GM10266 (cell line): ENCODE data around the gene ALDH1A2.

Source experiments
- DNase-seq: peaks from one replicate; pipeline ENCODE4 v3.0.0; 2012; ENCODE audit errors: extremely low spot score
- CTCF ChIP-seq: IDR thresholded peaks from 2 replicates; pipeline ENCODE4 v1.5.1; 2012; ENCODE audit warnings: mild to moderate bottlenecking, low read depth; ENCODE audit not compliant: control insufficient read depth, insufficient read depth; ENCODE audit errors: missing control alignments

ALDH1A2 gene

GRCh38 chr15:58062175-58062574 lies 3.3 kb downstream of the ALDH1A2 start:
- no peak for TF ChIP-seq CTCF
- DNase-seq, result no peak

GRCh38 chr15:58060575-58060974 lies 4.9 kb downstream of the ALDH1A2 start:
- no peak for DNase-seq
- TF ChIP-seq CTCF, result no peak

GRCh38 chr15:58058729-58059128 lies 6.8 kb downstream of the ALDH1A2 start:
- no peak for TF ChIP-seq CTCF

GRCh38 chr15:58058073-58058472 lies 7.4 kb downstream of the ALDH1A2 start:
- no peak for DNase-seq
- no peak for TF ChIP-seq CTCF

More at GRCh38 chr15:58058729-58059128, 6.8 kb downstream of the ALDH1A2 start:
- DNase-seq, result no peak

GRCh38 chr15:58057559-58057958 lies 8.0 kb downstream of the ALDH1A2 start:
- no peak for TF ChIP-seq CTCF
- no peak for DNase-seq

- TF ChIP-seq CTCF, result no peak
- no peak for DNase-seq
Measured at GRCh38 chr15:58056015-58056414, 9.5 kb downstream of the ALDH1A2 start.

DNA sequence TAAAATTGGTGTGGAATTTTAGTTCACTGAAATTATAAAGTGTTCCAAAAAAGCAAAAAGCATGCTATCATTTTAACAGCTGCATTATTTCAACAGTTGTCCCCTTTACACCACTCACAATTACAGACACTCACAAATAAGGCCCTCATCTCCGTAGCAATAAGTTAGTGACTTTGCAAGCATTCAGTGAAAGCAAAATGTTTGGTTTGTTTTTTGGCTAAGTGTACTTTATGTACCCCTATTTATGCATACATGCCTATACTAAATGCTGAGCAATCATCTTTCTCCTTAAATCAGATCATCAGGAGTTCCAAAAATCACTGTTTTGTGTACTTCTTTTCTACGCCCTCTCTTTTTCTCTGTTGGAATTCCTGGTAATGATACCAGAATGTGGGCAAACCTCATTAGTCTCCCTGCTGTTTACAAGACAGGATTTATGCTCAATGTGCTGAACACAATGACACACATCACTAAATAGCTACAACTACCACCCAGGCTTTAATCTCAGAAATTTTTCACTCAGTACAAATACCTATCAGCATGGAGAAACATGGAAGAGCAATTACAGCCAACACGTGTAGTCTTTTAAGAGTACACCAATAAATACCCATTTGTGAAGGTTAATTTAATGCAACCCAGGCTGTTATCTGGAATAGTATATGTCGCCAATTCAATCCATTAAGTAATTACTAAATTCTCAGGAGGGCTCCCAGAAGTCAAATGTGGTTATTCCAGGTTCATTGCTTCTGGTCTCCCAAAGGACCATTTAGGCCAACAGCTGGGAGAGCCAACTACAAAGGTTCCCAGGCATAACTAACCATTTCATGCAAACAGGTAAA lies 12.0 kb downstream of the ALDH1A2 start:
- TF ChIP-seq CTCF, result no peak
- DNase-seq, result no peak
